HG02870 (cell line): ENCODE measurements around the gene NOTCH1.

Source experiments
- ATAC-seq: cut with Tn5 transposase; IDR thresholded peaks from one replicate; pipeline ENCODE4 v1.9.1; 2021; ENCODE audit warnings: mild to moderate bottlenecking, moderate library complexity; ENCODE audit not compliant: unreplicated experiment

NOTCH1 gene

DNA sequence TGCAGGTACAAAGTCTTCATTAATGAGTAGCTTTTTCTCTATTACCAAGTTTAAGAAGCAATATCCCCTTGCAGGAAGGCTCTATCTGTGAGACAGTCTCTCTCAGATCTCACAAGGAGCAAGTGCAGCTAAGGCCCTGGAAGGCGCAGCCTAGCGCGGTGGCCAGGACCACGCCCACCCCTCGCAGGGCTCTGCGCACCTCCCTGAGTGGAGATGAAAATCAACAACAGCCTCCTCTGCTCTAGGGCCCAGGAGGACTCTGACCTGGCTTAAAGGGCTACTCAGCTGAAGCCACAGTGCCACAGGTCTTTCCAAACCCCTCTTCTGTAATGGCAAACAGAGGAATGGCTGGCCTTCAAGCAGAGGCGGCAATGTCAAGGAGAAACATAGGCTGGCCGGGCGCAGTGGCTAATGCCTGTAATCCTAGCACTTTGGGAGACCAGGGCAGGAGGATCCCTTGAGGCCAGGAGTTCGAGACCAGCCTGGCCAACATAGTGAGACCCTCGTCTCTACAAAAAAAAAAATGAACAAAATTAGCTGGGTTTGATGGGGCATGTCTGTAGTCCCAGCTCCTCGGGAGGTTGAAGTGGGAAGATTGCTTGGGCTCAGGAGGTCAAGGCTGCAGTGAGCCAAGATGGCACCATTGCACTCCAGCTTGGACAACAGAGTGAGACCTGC lies 74.9 kb downstream of the NOTCH1 start:
- ATAC-seq: no peak

DNA sequence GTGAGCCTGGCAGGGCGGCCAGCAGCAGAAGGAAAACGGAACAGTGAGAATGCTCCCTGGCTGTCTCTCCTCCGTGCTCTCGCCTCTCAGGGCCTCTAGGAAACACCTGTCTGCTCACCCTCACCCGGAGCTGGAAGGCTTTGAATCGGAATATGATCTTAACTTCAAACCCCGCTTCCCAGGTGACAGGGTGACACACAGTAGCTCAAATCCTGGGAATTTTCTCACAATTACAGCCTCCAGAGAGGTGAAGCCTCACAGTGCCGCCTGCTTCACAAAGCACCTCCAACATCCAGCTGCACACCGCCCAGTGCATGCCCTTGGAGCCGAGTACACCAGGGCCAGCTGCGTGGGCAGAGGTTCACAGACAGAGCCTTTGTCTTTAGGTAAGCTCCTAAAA lies 75.5 kb downstream of the NOTCH1 start:
- ATAC-seq: no peak

- no peak for ATAC-seq
Measured at GRCh38 chr9:136467766-136468165, 78.1 kb downstream of the NOTCH1 start.

DNA sequence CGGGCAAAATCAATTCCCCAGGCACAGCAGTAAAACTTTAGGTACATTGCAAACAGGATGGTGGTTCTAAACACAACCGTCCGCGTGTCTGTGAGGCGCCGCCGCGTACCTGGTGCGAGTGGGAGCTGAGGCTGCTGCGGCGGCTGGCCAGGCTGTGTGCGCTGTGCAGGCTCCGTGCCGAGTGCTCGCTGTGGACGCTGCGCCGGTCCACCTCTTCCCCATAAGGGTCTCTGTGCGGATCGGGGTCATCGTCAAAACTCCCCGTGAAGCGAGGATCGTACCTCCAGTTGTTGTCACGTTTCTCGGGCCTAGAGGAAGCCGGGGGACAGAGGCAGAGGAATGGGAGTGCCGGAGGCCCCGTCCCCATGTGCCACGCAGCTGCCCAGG lies 79.7 kb downstream of the NOTCH1 start:
- ATAC-seq: no peak

GRCh38 chr9:136465500-136466154 lies 80.2 kb downstream of the NOTCH1 start:
- ATAC-seq: no peak

GRCh38 chr9:136464241-136464640 lies 81.6 kb downstream of the NOTCH1 start:
- no peak for ATAC-seq

- no peak for ATAC-seq
Measured at GRCh38 chr9:136463578-136463977, 82.3 kb downstream of the NOTCH1 start.

DNA sequence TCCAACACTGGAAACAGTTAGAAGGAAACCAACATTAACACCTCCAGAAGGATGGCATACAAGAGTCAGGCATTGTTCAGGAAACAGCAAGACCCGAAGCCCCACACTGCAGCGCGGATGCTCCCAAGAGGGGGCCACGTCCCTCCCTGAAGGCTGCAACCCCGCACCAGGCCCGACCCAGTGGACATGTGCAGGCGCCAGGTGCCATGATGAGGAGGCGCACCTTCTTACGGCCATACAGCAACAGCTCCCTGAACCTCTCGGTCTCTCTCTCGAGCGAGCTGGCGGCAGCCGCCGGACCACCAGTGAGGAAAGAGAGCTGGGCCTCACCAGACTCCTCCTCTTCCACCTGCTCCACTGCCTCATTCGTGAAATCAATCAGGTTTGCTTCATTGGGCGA lies 83.2 kb downstream of the NOTCH1 start:
- no peak for ATAC-seq

GRCh38 chr9:136460772-136461325 lies 85.0 kb downstream of the NOTCH1 start:
- ATAC-seq: no peak

- no peak for ATAC-seq
Measured at GRCh38 chr9:136459425-136459824, 86.4 kb downstream of the NOTCH1 start.

DNA sequence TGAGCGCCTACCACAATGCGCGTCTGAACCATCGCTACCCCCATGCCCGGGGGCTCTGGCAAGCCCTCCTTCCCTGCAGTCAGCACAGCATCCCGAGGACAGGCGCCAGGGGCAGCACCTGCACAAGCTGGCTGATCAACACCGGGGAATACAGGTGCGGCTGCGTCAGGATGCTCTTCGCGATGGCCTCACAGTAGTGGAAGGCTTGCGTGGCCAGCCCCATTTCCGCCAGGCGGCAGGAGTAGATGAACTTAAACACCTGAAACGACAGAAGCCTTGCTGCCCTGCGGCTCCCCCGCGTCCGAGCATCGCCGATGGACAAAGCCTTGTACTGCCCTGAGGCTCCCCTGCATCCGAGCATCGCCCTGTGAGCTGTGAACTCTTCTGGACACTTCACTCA lies 88.5 kb downstream of the NOTCH1 start:
- ATAC-seq: no peak

DNA sequence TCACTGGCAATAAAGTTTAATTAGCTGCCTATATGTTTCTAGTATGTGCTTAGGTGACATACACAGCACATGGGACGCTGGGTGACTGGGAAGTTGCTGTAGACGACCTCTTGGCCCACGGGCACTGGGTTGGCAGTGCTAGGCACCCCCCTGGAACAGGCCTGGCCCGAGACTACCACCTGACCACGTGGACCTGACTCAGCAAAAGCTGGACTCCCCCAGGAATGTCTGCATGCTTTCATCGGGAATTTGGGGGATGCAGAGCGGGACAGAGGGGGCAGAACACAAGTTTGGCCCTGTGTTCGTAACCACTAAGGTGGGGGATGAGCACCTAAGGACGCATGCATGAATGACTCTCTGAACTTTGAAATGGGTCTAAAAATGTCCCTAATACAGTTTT lies 89.6 kb downstream of the NOTCH1 start:
- no peak for ATAC-seq

GRCh38 chr9:136455043-136456002 lies 90.5 kb downstream of the NOTCH1 start:
- no peak for ATAC-seq

GRCh38 chr9:136454026-136454796 lies 91.6 kb downstream of the NOTCH1 start:
- ATAC-seq: no peak

- no peak for ATAC-seq
Measured at GRCh38 chr9:136453326-136453725, 92.5 kb downstream of the NOTCH1 start.

- ATAC-seq: no peak
Measured at GRCh38 chr9:136451221-136451877, 94.5 kb downstream of the NOTCH1 start.

DNA sequence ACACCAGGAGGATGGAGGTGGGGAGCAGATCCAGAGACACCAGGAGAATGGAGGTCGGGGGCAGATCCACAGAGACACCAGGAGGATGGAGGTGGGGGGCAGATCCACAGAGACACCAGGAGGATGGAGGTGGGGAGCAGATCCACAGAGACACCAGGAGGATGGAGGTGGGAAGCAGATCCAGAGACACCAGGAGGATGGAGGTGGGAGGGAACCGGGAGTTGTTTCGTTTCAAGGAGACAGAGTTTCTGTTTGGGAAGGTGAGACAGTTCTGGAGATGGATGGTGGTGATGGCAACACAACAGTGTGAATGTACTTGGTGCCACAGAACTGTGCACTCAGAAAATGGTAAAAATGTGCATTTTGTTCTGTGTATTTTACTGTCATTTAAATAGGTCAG lies 97.2 kb downstream of the NOTCH1 start:
- ATAC-seq: no peak

GRCh38 chr9:136447173-136447778 lies 98.6 kb downstream of the NOTCH1 start:
- ATAC-seq: no peak

- no peak for ATAC-seq
Measured at GRCh38 chr9:136445799-136446198, 100.0 kb downstream of the NOTCH1 start.
